ENCODE results near the gene AGBL5.

The AGBL5 gene

GRCh38 chr2:27089111-27089954 lies 37.9 kb downstream of the AGBL5 start:
- DNase-seq: no peak
- TF ChIP-seq GATA1 (IDR thresholded peaks at IDR 0.05; ENCODE audit: low read depth, low read length) (no peak), POLR2A (IDR thresholded peaks at IDR 0.05; ENCODE audit: low read length) (no peak)

- TF ChIP-seq GATA1 (IDR thresholded peaks at IDR 0.05; ENCODE audit: low read depth, low read length) (no peak), POLR2A (IDR thresholded peaks at IDR 0.05; ENCODE audit: low read length) (no peak)
- no peak for DNase-seq
These were observed 40.6 kb downstream of the AGBL5 start for GRCh38 chr2:27091746-27092695.

- DNase-seq: peak in 1 of 2 experiments; percentile 38
These were observed 41.4 kb downstream of the AGBL5 start for GRCh38 chr2:27092696-27093429.

GRCh38 chr2:27093430-27094352 lies 42.2 kb downstream of the AGBL5 start:
- DNase-seq: no peak
- no peak for TF ChIP-seq POLR2A (IDR thresholded peaks at IDR 0.05; ENCODE audit: low read length)
- no peak for TF ChIP-seq GATA1 (IDR thresholded peaks at IDR 0.05; ENCODE audit: low read depth, low read length)

More at GRCh38 chr2:27092696-27093429, 41.4 kb downstream of the AGBL5 start:
- TF ChIP-seq GATA1 (IDR thresholded peaks at IDR 0.05; ENCODE audit: low read depth, low read length) (no peak), POLR2A (IDR thresholded peaks at IDR 0.05; ENCODE audit: low read length) (no peak)

- TF ChIP-seq POLR2A (IDR thresholded peaks at IDR 0.05; ENCODE audit: low read length) (no peak), GATA1 (IDR thresholded peaks at IDR 0.05; ENCODE audit: low read depth, low read length) (no peak)
- no peak for DNase-seq
These were observed 43.0 kb downstream of the AGBL5 start for GRCh38 chr2:27094353-27094984.

GRCh38 chr2:27095427-27095744 lies 43.9 kb downstream of the AGBL5 start:
- no peak for DNase-seq
- TF ChIP-seq GATA1 (IDR thresholded peaks at IDR 0.05; ENCODE audit: low read depth, low read length) (no peak), POLR2A (IDR thresholded peaks at IDR 0.05; ENCODE audit: low read length) (no peak)

GRCh38 chr2:27095745-27096651 lies 44.5 kb downstream of the AGBL5 start:
- peak; percentile 67 to 71 for DNase-seq
- TF ChIP-seq POLR2A (IDR thresholded peaks at IDR 0.05; ENCODE audit: low read length) (no peak), GATA1 (IDR thresholded peaks at IDR 0.05; ENCODE audit: low read depth, low read length) (no peak)

- no peak for DNase-seq
- TF ChIP-seq GATA1 (IDR thresholded peaks at IDR 0.05; ENCODE audit: low read depth, low read length): no peak
- TF ChIP-seq POLR2A (IDR thresholded peaks at IDR 0.05; ENCODE audit: low read length): no peak
These were observed 45.4 kb downstream of the AGBL5 start for GRCh38 chr2:27096748-27097297.

GRCh38 chr2:27097341-27097740 lies 45.9 kb downstream of the AGBL5 start:
- no peak for DNase-seq
- TF ChIP-seq GATA1 (IDR thresholded peaks at IDR 0.05; ENCODE audit: low read depth, low read length) (no peak), POLR2A (IDR thresholded peaks at IDR 0.05; ENCODE audit: low read length) (no peak)

GRCh38 chr2:27099334-27099955 lies 48.0 kb downstream of the AGBL5 start:
- TF ChIP-seq GATA1 (IDR thresholded peaks at IDR 0.05; ENCODE audit: low read depth, low read length) (no peak), POLR2A (IDR thresholded peaks at IDR 0.05; ENCODE audit: low read length) (no peak)
- no peak for DNase-seq

GRCh38 chr2:27100036-27100435 lies 48.6 kb downstream of the AGBL5 start:
- TF ChIP-seq POLR2A (IDR thresholded peaks at IDR 0.05; ENCODE audit: low read length) (no peak), GATA1 (IDR thresholded peaks at IDR 0.05; ENCODE audit: low read depth, low read length) (no peak)

More at GRCh38 chr2:27100036-27100435, 48.6 kb downstream of the AGBL5 start:
- DNase-seq: no peak
